Uterus (tissue), 4 donors: ENCODE data around the gene USP31. TPM values are rescaled to one million over a fixed set of nuclear protein-coding genes. Genes with fewer than 3 reads are reported as not detected.

Experiments used
- DNase-seq, 2 donors: peaks; one replicate each; pipeline ENCODE4 v3.0.0-alpha.2; 2019 to 2020
- H3K27ac ChIP-seq, 2 donors: fragments of 200-600 bp; sonication (generic); 1 replicate in 1 of 2; 2 replicates in 1 of 2; pipeline ENCODE4 v1.5.1; 2016 to 2018
- H3K27me3 ChIP-seq, 2 donors: fragments of 200-600 bp; sonication (generic); one replicate each; pipeline ENCODE4 v1.5.1; 2018 to 2019; ENCODE audit warnings: control low read depth in 1 of 2
- H3K36me3 ChIP-seq, 2 donors: fragments of 200-600 bp; sonication (generic); one replicate each; pipeline ENCODE4 v1.5.1; 2019; ENCODE audit warnings: control low read depth in 1 of 2
- H3K4me1 ChIP-seq, 2 donors: fragments of 200-600 bp; sonication (generic); one replicate each; pipeline ENCODE4 v1.5.1; 2018 to 2019; ENCODE audit warnings: control low read depth in 1 of 2
- H3K4me3 ChIP-seq, 2 donors: fragments of 200-600 bp; sonication (generic); 1 replicate in 1 of 2; 2 replicates in 1 of 2; pipeline ENCODE4 v1.5.1; 2018 to 2019; ENCODE audit warnings: mild to moderate bottlenecking in 1 of 2
- H3K9me3 ChIP-seq, 2 donors: fragments of 200-600 bp; sonication (generic); one replicate each; pipeline ENCODE4 v1.5.1; 2019; ENCODE audit warnings: control low read depth in 1 of 2
- CTCF ChIP-seq, 4 experiments: fragments of 200-600 bp in 2 of 4; fragments of 450-650 bp in 2 of 4; sonication (generic) in 2 of 4; IDR thresholded peaks; one replicate each; pipeline ENCODE4 v1.5.1; 2016 to 2019; ENCODE audit warnings: antibody characterized with exemption in 4 of 4, mild to moderate bottlenecking in 2 of 4, moderate library complexity in 1 of 4
- POLR2A ChIP-seq, 2 donors: fragments of 450-650 bp; IDR thresholded peaks; one replicate each; pipeline ENCODE4 v1.6.1; 2016; ENCODE audit warnings: antibody characterized with exemption in 2 of 2, mild to moderate bottlenecking in 1 of 2, moderate library complexity in 1 of 2
- intact Hi-C: fragments of 100-400 bp; cut with DNase I; formaldehyde crosslinking; loops from one replicate; pipeline ENCODE4 v1.15.1; 2023; ENCODE audit warnings: low total_unique reads
- total RNA-seq, 4 donors: library from RNA; depleted of rRNA in 3 of 4; stranded (reverse); fragments of >200 nt in 3 of 4; gene quantifications; one replicate each; pipeline versions ENCODE4 v1.1.0 to v1.2.4, GENCODE V29; 2014 to 2023
- donor health status: DM: yes; HTN: yes; CAD: no.

The USP31 gene
- total RNA-seq, 4 donors from 2014 or later, result 11.8 to 62.0 (median 28.2) TPM

GRCh38 chr16:23152386-23153178, 3.3 kb upstream of the USP31 start:
- no peaks in the 10 kb centered on the region for H3K9me3 ChIP-seq
- TF ChIP-seq CTCF (IDR thresholded peaks at IDR 0.05) (no peak), POLR2A (IDR thresholded peaks at IDR 0.05) (no peak)
- no peaks in the 10 kb centered on the region for H3K27me3 ChIP-seq
- H3K4me3 ChIP-seq, result no peak overlapping the region
- H3K4me1 ChIP-seq, result no peaks in the 10 kb centered on the region
- H3K27ac ChIP-seq, result no peak overlapping the region
- intact Hi-C loops, result no loop called here
- H3K36me3 ChIP-seq, result no peaks in the 10 kb centered on the region
- no peak for DNase-seq

- peak overlapping the region in 1 of 2 donors; percentile 50 for H3K27ac ChIP-seq
- peaks cover 4% of the 10 kb centered on the region in 2 donors for H3K4me1 ChIP-seq
- no peaks in the 10 kb centered on the region for H3K36me3 ChIP-seq
- H3K27me3 ChIP-seq, result no peaks in the 10 kb centered on the region
- peak overlapping the region; percentile 40 to 43 for H3K4me3 ChIP-seq
- intact Hi-C loops, result no loop called here
- no peaks in the 10 kb centered on the region for H3K9me3 ChIP-seq
- no peak for DNase-seq
- TF ChIP-seq CTCF (IDR thresholded peaks at IDR 0.05) (no peak), POLR2A (IDR thresholded peaks at IDR 0.05) (no peak)
These were observed 727 bp upstream of the USP31 start for GRCh38 chr16:23149993-23150364.

GRCh38 chr16:23148513-23149266, 562 bp downstream of the USP31 start:
- peak; percentile 66 to 76 for DNase-seq
- H3K4me1 ChIP-seq, result peaks cover 4 to 5% of the 10 kb centered on the region in 2 donors

GRCh38 chr16:23148166-23148512, 1.1 kb downstream of the USP31 start:
- H3K27ac ChIP-seq, result peak overlapping the region; percentile 82 to 96
- DNase-seq, result no peak

More at GRCh38 chr16:23148513-23149266, 562 bp downstream of the USP31 start:
- TF ChIP-seq POLR2A (IDR thresholded peaks at IDR 0.05), result no peak
- no peak for TF ChIP-seq CTCF (IDR thresholded peaks at IDR 0.05)
- no peaks in the 10 kb centered on the region for H3K36me3 ChIP-seq
- H3K4me3 ChIP-seq, result peak overlapping the region; percentile 58 to 68
- peak overlapping the region; percentile 82 to 96 for H3K27ac ChIP-seq
- intact Hi-C loops, result no loop called here
- H3K27me3 ChIP-seq, result no peaks in the 10 kb centered on the region
- H3K9me3 ChIP-seq, result no peaks in the 10 kb centered on the region

More at GRCh38 chr16:23148166-23148512, 1.1 kb downstream of the USP31 start:
- Histone ChIP-seq H3K27me3 (no peaks in the 10 kb centered on the region), H3K36me3 (no peaks in the 10 kb centered on the region), H3K4me3 (peak overlapping the region; percentile 58 to 68), H3K9me3 (no peaks in the 10 kb centered on the region), H3K4me1 (peaks cover 4 to 11% of the 10 kb centered on the region in 2 donors)
- intact Hi-C loops, result no loop called here
- TF ChIP-seq POLR2A (IDR thresholded peaks at IDR 0.05) (no peak), CTCF (IDR thresholded peaks at IDR 0.05) (no peak)
